K562 (cell line): ENCODE data around the gene ATOSA.

Experiments used
- DPF2 ChIP-seq: fragments of 450-650 bp; IDR thresholded peaks from 2 replicates; pipeline ENCODE4 v1.6.1; 2016
- ELK1 ChIP-seq: sonication (generic); formaldehyde crosslinking; IDR thresholded peaks from 2 replicates; pipeline ENCODE4 v1.8.1; 2022; ENCODE audit warnings: missing genetic modification reagents
- ELK3 ChIP-seq: fragments of 450-650 bp; formaldehyde crosslinking; IDR thresholded peaks from 2 replicates; pipeline ENCODE4 v1.4.0; 2020; ENCODE audit warnings: mild to moderate bottlenecking
- FOXP4 ChIP-seq: sonication (generic); formaldehyde crosslinking; IDR thresholded peaks from 2 replicates; pipeline ENCODE4 v1.8.0; 2022; ENCODE audit warnings: mild to moderate bottlenecking, missing genetic modification reagents, borderline replicate concordance
- GABPA ChIP-seq: fragments of 200-800 bp; sonication (Bioruptor generic); conservative IDR thresholded peaks from 2 replicates; pipeline ENCODE4 v1.6.1; 2016; ENCODE audit warnings: low read depth, missing genetic modification characterization, missing compliant biosample characterization
- MYNN ChIP-seq, 2 experiments: sonication (generic); formaldehyde crosslinking in 1 of 2; IDR thresholded peaks; 2 replicates each; pipeline versions ENCODE4 v1.5.0 to v1.6.1; 2016 to 2020; ENCODE audit warnings: antibody characterized with exemption in 1 of 2, missing genetic modification reagents in 1 of 2
- NFE2L1 ChIP-seq: fragments of 450-650 bp; IDR thresholded peaks from 2 replicates; pipeline ENCODE4 v1.6.1; 2016; ENCODE audit warnings: missing genetic modification characterization, low read depth, mild to moderate bottlenecking, missing compliant biosample characterization, moderate library complexity, borderline replicate concordance
- SIN3B ChIP-seq: fragments of 450-650 bp; IDR thresholded peaks from 2 replicates; pipeline ENCODE4 v1.6.1; 2017; ENCODE audit warnings: low read depth, mild to moderate bottlenecking, moderate library complexity
- ZNF695 ChIP-seq: fragments of 450-650 bp; formaldehyde crosslinking; IDR thresholded peaks from 2 replicates; pipeline ENCODE4 v1.4.0; 2020; ENCODE audit warnings: mild to moderate bottlenecking, moderate library complexity
- ZNF696 ChIP-seq: fragments of 250-450 bp; sonication (Bioruptor Pico); conservative IDR thresholded peaks from 2 replicates; pipeline ENCODE4 v1.4.0; 2020; ENCODE audit warnings: mild to moderate bottlenecking, moderate library complexity
- TF ChIP-seq, protein P1 (sequence below), 3 experiments: fragments of 200-800 bp in 1 of 3; fragments of 250-450 bp in 1 of 3; fragments of 450-650 bp in 1 of 3; sonication (Bioruptor Pico) in 1 of 3; sonication (Bioruptor generic) in 1 of 3; formaldehyde crosslinking in 1 of 3; IDR thresholded peaks; 2 replicates each; pipeline versions ENCODE4 v1.6.1 to v1.8.0; 2016 to 2022; ENCODE audit warnings: mild to moderate bottlenecking in 2 of 3, missing genetic modification characterization in 2 of 3, missing compliant biosample characterization in 1 of 3, moderate library complexity in 1 of 3
- TF ChIP-seq, protein P2 (sequence below), 3 experiments: IDR thresholded peaks in 2 of 3; conservative IDR thresholded peaks in 1 of 3; 2 replicates each; pipeline ENCODE4 v1.5.1; 2011 to 2012; ENCODE audit warnings: low read length in 3 of 3, mild to moderate bottlenecking in 3 of 3, control low read depth in 2 of 3, improper control_type of control experiment in 1 of 3, inconsistent platforms in 1 of 3, low read depth in 1 of 3, mixed read lengths in 1 of 3, moderate library complexity in 1 of 3; ENCODE audit not compliant: insufficient read depth in 2 of 3

DNA sequence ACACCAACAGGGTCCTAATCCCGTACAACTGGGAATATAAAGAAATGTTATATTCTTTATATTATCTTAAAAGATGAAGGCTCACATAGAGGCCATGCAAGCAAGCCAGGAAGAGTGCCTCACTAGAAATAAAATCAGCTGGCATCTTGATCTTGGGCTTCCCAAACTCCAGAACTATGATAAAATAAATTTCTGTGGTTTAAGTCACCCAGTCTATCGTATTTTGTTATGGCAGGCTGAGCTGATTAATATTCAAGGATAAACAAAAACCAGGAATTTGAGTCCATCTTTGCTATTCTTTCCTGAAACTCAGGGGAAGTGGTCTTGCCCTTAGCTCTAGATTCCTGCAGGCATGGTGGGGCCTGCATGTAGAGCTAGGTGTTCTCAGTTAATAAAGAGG lies 42.7 kb downstream of the ATOSA start:
- TF ChIP-seq DPF2 (no peak), ZNF695 (CRISPR knock-in tag) (no peak), FOXP4 (no peak), ELK1 (CRISPR knock-in tag) (no peak), SIN3B (no peak), GABPA (tag) (no peak), ZNF696 (CRISPR knock-in tag) (no peak), MYNN (IDR thresholded peaks at IDR 0.05) (no peak), MYNN (CRISPR knock-in tag; IDR thresholded peaks at IDR 0.05) (no peak), NFE2L1 (tag) (no peak), ELK3 (no peak)
- TF ChIP-seq, protein P1, sequence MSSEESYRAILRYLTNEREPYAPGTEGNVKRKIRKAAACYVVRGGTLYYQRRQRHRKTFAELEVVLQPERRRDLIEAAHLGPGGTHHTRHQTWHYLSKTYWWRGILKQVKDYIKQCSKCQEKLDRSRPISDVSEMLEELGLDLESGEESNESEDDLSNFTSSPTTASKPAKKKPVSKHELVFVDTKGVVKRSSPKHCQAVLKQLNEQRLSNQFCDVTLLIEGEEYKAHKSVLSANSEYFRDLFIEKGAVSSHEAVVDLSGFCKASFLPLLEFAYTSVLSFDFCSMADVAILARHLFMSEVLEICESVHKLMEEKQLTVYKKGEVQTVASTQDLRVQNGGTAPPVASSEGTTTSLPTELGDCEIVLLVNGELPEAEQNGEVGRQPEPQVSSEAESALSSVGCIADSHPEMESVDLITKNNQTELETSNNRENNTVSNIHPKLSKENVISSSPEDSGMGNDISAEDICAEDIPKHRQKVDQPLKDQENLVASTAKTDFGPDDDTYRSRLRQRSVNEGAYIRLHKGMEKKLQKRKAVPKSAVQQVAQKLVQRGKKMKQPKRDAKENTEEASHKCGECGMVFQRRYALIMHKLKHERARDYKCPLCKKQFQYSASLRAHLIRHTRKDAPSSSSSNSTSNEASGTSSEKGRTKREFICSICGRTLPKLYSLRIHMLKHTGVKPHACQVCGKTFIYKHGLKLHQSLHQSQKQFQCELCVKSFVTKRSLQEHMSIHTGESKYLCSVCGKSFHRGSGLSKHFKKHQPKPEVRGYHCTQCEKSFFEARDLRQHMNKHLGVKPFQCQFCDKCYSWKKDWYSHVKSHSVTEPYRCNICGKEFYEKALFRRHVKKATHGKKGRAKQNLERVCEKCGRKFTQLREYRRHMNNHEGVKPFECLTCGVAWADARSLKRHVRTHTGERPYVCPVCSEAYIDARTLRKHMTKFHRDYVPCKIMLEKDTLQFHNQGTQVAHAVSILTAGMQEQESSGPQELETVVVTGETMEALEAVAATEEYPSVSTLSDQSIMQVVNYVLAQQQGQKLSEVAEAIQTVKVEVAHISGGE (CRISPR knock-in tag; IDR thresholded peaks at IDR 0.05): no peak
- TF ChIP-seq, protein P2, sequence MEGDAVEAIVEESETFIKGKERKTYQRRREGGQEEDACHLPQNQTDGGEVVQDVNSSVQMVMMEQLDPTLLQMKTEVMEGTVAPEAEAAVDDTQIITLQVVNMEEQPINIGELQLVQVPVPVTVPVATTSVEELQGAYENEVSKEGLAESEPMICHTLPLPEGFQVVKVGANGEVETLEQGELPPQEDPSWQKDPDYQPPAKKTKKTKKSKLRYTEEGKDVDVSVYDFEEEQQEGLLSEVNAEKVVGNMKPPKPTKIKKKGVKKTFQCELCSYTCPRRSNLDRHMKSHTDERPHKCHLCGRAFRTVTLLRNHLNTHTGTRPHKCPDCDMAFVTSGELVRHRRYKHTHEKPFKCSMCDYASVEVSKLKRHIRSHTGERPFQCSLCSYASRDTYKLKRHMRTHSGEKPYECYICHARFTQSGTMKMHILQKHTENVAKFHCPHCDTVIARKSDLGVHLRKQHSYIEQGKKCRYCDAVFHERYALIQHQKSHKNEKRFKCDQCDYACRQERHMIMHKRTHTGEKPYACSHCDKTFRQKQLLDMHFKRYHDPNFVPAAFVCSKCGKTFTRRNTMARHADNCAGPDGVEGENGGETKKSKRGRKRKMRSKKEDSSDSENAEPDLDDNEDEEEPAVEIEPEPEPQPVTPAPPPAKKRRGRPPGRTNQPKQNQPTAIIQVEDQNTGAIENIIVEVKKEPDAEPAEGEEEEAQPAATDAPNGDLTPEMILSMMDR (IDR thresholded peaks at IDR 0.05 in 2 of 3, conservative IDR thresholded peaks at IDR 0.05 in 1 of 3; ENCODE audit: insufficient read depth in 2 of 3, low read depth in 1 of 3, low read length in 3 of 3): no peak
